Stimulated activated CD8-positive, alpha-beta memory T cell treated with anti-CD3 and anti-CD28 coated beads, Interleukin-15, amount 100 ng/mL, for 1 hour (primary cell): ENCODE results near the gene LRRC47.

Source experiments
- DNase-seq: peaks from one replicate; pipeline ENCODE4 v3.0.0-alpha.2; 2020; ENCODE audit warnings: low read depth

Gene LRRC47

GRCh38 chr1:3732434-3733093 lies 63.7 kb downstream of the LRRC47 start:
- no peak for DNase-seq

DNA sequence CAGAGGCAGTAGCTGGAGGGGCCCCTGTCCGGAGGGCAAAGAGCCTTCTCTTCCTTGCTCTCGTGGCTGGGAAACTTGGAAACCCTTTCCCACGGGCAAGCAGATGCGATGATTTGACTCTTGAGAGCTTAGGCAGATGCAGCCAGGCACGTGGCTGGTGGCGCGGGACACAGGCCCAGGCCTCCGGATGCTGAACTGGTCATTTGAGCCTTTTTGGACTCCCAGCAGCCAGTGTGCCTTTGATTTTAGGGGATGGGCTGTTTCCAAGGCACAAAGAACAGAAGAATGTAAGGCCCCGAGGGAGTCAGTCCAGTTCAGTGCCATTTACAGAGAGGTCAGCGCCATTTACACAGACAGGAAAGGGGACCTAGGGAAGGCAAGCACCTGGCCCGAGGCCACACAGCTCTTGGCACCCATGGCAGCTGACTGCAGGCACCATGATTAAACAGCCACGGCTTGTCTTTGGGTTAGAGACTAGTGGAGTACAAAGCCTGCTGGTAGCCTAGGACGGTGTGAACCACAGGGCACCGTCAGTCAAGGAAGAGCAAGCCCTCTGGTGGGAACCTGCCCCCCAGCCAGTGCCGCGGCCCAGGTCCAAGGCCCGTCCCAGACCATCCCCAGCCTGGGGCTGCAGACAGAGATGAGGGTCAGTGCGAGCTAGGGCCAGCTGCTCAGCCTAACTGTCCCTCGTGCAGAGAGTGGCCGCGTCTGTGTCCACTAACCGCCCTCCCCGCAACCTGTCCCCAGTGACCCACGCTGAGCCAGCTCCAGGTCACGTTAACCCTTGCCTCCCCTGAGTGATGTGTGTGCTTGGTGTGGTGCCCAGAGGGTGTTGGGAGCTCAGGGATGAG lies 64.5 kb downstream of the LRRC47 start:
- DNase-seq, result no peak

- no peak for DNase-seq
These were observed 65.6 kb downstream of the LRRC47 start for GRCh38 chr1:3730543-3731247.

- DNase-seq, result no peak
These were observed 66.4 kb downstream of the LRRC47 start for GRCh38 chr1:3729594-3730542.
